Body of pancreas (tissue), 4 donors: Measurements from ENCODE around the gene CCDC107.

Experiments used
- POLR2A ChIP-seq, 3 donors: fragments of 450-650 bp; IDR thresholded peaks; one replicate each; pipeline ENCODE4 v1.6.1; 2016; ENCODE audit warnings: antibody characterized with exemption in 3 of 3, mild to moderate bottlenecking in 2 of 3
- TF ChIP-seq, protein P1 (sequence below), 7 experiments: fragments of 450-650 bp in 4 of 7; fragments of 200-600 bp in 3 of 7; sonication (generic) in 3 of 7; IDR thresholded peaks; one replicate each; pipeline ENCODE4 v1.5.1; 2016 to 2019; ENCODE audit warnings: antibody characterized with exemption in 7 of 7

DNA sequence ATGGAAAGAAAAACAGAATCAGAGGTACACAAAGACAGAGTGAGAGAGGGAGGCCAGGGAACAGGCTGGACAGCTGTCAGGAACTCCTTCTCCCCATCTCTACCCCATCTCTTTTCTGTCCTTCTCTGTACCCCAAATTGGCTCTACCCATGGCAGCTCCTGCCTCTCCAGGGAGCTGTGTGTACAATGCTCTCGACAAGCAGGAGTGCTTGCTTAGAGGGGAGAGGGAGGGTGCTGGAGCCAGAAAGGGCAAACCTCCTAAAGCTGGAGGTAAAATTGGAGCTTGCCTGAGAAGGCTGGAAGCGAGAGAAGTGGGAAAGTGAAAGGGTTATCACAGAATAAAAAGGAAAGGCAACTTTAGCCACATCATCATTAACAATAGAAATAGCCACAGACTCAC is 25.2 kb downstream of the CCDC107 start:
- TF ChIP-seq POLR2A (IDR thresholded peaks at IDR 0.05): no peak
- TF ChIP-seq, protein P1, sequence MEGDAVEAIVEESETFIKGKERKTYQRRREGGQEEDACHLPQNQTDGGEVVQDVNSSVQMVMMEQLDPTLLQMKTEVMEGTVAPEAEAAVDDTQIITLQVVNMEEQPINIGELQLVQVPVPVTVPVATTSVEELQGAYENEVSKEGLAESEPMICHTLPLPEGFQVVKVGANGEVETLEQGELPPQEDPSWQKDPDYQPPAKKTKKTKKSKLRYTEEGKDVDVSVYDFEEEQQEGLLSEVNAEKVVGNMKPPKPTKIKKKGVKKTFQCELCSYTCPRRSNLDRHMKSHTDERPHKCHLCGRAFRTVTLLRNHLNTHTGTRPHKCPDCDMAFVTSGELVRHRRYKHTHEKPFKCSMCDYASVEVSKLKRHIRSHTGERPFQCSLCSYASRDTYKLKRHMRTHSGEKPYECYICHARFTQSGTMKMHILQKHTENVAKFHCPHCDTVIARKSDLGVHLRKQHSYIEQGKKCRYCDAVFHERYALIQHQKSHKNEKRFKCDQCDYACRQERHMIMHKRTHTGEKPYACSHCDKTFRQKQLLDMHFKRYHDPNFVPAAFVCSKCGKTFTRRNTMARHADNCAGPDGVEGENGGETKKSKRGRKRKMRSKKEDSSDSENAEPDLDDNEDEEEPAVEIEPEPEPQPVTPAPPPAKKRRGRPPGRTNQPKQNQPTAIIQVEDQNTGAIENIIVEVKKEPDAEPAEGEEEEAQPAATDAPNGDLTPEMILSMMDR (IDR thresholded peaks at IDR 0.05): no peak
